Right kidney (tissue), 1 donor: ENCODE data around the gene SNX11.

Experiments
- DNase-seq: peaks from one replicate; pipeline ENCODE4 v3.0.0-alpha.2; 2016

Gene SNX11

GRCh38 chr17:48129981-48130380 lies 22.4 kb downstream of the SNX11 start:
- no peak for DNase-seq

DNA sequence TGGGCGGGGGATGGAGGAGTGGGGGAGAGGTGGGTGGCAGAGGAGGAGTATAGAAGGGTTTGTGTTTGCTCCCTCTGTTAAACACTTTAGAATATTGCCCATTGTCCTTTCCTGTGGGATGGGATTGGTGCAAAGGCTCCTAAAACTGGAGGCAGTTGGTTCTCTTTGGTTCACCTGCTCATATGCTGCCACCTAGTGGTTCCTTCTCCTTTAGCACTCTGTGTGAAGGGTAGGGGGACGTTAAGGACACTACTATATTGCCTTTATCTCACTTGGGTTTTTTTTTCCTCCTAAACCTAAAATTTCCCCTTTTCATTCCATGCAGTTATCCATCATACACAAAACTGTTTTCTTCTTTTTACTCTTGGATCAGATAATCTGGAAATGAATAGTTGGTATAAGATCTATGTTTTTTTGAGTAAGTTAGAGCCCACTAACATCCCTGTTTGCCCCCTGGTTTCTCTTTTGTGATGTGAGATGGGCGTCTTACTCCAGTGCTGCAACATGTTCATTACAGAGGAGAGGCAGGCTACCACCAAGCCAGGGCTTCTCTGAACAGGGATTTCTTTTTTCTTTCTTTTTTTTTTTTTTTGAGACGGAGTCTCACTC lies 23.8 kb downstream of the SNX11 start:
- DNase-seq: no peak

DNA sequence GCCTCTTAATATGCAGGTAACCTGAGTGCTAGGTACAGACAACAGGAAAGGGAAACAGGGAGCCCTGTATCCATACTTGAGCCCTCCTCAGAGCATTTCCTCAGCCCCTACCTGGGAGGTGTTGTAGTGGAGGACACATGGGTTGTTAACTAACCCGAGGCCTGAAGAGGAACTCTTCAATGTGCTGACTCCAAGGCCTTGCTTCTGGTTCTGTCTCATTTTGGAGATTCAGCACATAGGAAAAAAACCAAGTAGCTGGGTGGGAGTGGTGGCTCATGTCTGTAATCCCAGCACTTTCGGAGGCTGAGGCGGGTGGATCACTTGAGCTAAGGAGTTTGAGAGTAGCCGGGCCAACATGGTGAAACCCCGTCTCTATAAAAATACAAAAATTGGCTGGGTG lies 24.8 kb downstream of the SNX11 start:
- no peak for DNase-seq

DNA sequence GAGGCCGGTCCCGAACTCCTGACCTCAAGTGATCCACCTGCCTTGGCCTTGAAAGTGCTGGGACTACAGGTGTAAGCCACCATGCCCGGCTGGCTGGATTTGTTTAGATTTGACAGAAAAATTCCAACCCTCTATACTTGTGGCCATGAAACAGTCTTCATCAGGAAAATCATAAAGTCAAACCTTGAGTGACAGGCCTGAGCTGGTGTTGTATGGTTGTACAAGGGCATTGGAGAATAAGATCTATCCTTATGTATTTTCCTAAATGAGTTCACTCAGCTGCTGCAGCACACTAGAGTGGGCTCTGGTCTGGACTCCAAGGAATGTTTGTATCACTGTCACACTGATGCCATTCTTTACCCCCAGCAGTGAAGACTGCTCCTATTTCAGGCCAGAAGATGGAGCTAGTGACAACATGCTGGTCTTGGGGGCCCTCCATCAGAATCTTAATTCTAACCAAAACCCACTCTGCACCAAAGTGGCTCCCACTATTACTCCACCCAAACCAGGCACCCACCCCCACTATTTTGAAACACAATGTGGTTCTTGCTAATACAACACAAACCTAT lies 27.4 kb downstream of the SNX11 start:
- DNase-seq: no peak

GRCh38 chr17:48137656-48138055 lies 30.1 kb downstream of the SNX11 start:
- no peak for DNase-seq

- DNase-seq: no peak
These were observed 32.4 kb downstream of the SNX11 start for GRCh38 chr17:48139944-48140343.

DNA sequence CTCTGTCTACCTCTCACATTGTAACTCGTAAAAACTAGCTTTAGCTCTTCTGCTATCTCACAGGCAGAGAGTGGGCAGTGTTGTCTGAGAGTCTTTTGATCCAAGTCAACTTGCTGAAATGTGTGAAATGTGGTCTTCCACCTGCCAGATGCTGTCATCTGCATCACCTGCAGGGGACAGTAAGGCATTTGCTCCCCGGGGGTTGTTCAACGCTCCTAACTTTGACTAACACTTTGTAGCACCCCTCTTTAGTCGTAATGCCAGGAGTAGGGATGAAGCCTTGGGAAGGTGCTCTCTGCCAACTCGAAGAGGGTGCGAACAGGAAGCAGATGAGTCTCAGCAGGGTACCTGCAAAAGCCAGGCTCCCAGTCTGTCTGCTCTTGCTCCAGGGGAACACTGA lies 36.1 kb downstream of the SNX11 start:
- DNase-seq: no peak

DNA sequence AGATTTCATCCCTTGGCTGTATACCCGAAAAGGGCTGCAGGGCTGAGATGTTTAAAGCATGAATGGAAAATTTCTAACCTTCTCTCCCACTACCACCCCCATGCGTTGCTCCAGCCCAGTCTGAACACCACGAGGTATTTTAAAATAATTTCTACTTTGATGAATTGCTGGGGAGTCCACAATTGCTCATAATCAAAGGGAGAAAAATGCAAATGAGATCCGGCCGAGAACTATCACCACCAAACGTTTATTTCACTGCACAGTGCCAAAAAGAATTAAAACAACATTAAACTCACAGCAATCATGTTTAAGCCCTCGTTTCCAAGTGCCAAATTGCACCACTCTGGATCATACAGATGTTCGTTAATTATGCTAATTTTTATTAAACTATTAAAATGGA lies 36.7 kb downstream of the SNX11 start:
- DNase-seq: no peak

DNA sequence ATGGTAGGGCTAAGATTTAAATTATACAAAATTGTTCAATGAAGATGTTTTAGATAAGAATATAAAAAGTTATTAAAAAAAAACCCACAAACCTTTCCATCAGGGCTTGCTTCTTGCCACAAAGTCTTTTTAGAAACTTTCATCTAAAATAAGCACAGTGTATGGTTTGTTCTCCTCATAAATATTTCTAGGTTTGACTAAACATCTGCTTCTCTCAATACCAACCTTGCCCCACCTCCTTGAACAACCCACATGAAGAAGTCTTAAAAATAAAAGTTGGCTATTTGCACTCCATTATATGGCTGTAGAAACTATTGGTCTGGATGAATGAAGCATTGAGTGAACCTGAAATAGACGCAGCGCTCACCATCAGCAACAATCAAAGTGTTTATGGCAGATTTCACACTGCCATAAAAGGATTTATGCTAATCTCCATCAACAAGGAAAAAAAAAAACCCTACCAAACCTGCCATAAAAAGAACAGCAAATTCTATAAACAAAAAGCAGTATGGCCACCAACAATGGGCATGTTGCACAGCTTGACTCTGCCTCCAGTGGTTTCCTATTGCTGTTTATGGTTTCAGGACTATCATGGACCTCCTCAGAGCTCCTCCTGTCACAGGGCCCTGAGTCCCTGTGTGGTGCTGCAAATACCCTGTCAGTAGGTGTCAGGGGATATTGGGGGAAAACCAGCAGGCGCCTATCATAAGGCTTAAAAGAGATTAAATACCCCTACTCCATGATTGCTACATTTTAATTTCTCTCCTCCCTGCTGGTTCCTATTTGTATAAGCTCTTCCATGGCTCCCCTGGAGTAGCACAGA lies 37.6 kb downstream of the SNX11 start:
- no peak for DNase-seq

DNA sequence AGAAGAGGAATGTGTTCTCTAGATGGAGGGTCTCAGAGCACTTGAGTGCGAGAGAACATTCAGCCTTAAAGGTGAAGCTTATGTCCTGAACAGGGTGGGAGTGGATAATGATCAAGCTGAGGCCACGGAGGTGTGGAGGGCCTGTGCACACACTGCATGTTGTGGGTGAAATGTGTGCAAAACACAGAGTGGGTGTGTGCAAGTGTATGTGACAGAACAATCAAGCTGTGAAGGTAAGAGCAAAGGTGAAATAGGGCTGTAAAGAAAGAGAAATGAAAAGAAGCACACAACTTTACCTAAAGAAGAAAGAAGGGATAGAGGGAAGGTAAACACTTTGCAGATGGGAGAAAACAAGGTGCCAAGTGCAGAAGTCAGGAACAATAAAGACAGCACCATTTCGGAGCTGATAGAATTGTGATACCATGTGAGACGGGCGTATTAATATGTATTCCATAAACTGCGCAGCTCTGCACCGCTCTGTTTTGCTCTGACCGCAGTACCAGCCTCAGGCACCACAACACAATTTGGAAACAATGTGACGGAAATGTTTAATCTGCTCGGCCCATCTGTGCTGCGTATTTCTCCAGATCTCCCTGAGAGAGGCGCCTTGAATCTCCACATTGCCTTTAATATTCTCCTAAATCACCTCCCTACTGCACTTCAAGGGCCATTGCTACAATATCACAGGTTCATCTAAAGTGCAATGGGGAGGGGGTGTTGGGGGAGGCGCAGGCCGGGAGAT lies 40.6 kb downstream of the SNX11 start:
- DNase-seq: no peak

DNA sequence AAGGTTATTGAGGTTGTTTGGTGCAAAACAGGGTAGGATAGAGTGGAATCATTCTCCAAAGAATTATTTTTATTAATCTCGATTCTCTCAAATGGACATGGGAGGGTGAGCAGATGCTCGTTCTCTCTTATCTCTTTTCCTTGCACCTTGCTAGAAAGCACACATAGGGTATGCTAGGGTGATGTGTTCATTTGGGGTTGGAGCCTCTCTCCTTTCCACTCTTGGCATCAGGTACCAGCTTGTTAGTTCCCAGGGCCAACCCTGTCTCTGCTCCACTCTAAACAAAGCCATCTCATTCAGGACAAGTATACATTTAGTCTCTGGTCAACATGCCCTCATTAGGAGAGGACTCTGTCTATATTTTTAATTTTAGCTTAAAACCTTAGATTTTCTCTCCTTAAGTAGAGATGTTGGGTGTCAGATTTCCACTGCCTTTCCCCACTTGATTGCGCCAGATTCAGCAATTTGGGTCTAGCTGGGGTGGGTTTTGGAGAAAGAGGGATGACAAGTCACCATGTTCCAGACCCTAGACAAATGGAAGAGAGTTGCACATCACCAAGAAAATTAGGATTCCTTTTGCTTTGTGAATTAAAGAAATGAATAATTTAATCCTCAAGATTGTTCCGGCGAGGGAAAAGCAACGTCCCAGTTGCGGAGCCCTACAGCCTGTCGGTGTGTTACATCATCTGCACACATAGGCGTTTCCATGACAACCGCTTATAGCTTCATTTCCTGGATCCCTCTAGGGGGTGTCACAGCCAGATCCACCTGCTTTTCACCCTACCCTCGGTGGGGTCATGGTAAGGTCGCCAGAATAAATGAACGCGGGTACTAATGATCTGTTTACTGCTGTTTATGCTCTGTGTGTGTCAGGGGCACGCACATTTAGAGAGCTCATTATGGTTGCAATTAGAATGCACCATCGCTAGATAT lies 41.6 kb downstream of the SNX11 start:
- DNase-seq: peak; percentile 41

DNA sequence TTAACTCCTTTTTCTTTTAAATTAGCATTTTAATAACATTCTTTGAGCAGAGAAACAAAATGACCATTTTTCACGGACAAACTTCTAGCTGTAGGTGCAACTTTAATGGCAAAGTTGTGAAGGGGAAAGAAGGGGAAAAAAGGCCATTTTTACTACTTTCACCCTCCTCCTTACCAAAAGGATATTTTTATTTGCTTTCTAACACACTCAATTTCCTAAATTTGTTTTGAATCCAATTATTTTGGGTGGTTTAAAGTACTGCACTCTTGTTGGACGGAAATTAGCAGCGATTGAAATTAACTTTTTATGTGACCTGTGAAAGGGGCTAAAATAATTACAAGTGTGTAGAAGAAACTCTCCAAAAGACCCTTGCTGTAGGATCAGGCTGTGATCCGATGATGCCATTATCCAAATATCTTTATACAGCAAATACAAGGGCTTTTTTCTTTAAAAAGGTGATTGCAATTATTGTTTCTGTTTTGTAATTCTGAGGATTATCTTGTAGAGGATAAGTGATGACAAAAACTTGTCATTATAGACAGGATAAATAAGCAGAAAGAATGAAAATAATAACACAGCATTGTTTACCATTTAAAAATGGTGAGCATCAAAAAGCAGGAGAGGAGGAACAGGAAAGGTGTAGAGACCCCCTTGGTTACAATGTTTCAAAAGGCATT lies 42.4 kb downstream of the SNX11 start:
- DNase-seq: peak; percentile 17

DNA sequence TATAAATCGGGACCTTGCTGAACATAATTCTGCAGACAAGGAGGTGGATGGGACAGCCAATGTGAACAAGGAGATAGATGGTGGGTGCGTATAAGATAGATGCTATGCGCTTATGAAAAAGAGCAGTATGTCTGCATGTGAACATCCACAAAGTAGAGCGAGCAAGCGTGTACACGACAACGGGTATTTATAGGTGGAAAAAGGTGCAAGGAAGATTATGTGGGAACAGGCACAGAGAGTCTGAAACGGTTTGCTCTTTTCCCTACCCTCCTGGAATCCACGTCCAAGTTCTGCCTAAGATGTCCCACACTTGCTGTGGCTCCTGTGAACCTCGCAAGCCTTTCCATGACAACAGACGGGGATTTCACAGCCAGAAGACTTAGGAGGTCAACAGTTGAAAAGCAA lies 43.0 kb downstream of the SNX11 start:
- peak; percentile 8 for DNase-seq

GRCh38 chr17:48151220-48151619 lies 43.7 kb downstream of the SNX11 start:
- DNase-seq: no peak

GRCh38 chr17:48152289-48152688 lies 44.7 kb downstream of the SNX11 start:
- DNase-seq: no peak

- DNase-seq: peak; percentile 45
These were observed 46.3 kb downstream of the SNX11 start for GRCh38 chr17:48153691-48154358.

DNA sequence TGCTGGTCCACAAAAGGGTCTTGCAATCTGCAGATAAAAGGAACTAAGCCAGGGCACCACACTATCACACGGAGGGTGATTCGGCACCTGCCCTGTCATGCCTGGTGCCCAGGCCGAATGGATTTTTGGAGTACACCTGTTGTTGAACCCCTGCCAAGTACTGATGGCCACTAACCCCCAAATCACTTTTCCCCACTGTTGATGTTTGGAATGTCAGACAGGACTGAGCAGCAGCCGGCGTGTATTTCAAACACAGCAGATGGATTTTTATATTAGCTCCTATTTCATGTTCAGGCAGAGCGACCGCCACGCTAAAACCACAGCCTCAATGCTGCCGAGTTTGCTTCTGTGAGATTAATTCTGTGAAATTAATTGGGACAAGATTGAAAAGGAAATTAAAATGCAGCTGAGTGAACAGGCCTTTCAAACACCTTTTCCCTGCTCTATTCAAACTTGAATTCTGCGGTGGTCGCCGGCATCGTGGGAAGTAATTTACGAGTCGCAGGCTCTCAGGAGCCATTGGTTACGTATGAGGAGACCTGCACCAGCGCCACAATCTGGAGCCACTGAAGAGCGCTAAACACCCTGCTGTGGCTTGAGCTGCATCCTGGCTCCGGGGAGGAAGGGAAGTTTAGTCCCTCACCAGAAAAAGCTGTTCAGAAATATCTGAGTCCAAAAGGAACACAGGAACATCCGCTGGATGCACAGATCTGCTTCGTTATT lies 48.5 kb downstream of the SNX11 start:
- peak; percentile 42 for DNase-seq

DNA sequence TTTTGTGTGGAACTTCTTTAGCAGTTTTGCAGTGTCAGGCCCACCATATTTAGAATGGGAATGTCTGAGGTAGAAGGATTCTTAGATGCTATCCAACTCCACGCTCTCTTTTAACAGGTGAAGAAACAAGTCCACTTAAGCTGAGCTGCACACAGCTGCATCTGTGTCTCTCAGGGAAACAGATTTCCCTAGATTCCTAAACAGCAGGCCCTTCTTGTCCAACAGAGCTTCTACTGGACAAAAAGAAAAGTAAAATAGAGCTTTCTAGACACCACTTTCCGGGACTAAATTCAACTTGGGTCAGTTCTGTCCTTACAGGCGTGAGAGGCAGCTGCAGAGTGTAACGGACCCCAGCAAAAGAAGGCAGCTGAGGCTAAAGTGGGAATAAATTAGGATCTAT lies 51.7 kb downstream of the SNX11 start:
- no peak for DNase-seq

GRCh38 chr17:48160177-48161081 lies 52.9 kb downstream of the SNX11 start:
- DNase-seq: no peak
